Ishikawa (cell line): ENCODE measurements around the gene NUCKS1.

Source experiments
- CEBPB ChIP-seq: IDR thresholded peaks from 2 replicates; pipeline ENCODE4 v1.6.1; 2012
- CREB1 ChIP-seq: IDR thresholded peaks from 2 replicates; pipeline ENCODE4 v1.6.1; 2012; ENCODE audit warnings: low read depth
- EP300 ChIP-seq: IDR thresholded peaks from 2 replicates; pipeline ENCODE4 v1.6.1; 2012; ENCODE audit warnings: borderline replicate concordance
- FOXM1 ChIP-seq: IDR thresholded peaks from 2 replicates; pipeline ENCODE4 v1.6.1; 2012; ENCODE audit warnings: low read depth, borderline replicate concordance
- NFIC ChIP-seq: IDR thresholded peaks from 2 replicates; pipeline ENCODE4 v1.6.1; 2012
- RAD21 ChIP-seq: IDR thresholded peaks from 2 replicates; pipeline ENCODE4 v1.6.1; 2012; ENCODE audit warnings: low read depth
- TAF1 ChIP-seq: IDR thresholded peaks from 2 replicates; pipeline ENCODE4 v1.6.1; 2012; ENCODE audit warnings: low read depth, mild to moderate bottlenecking
- TCF12 ChIP-seq: IDR thresholded peaks from 2 replicates; pipeline ENCODE4 v1.6.1; 2012; ENCODE audit warnings: low read depth
- TEAD4 ChIP-seq: IDR thresholded peaks from 2 replicates; pipeline ENCODE4 v1.6.1; 2012
- YY1 ChIP-seq: IDR thresholded peaks from 2 replicates; pipeline ENCODE4 v1.6.1; 2012; ENCODE audit warnings: low read depth
- ZBTB7A ChIP-seq: IDR thresholded peaks from 2 replicates; pipeline ENCODE4 v1.6.1; 2012; ENCODE audit warnings: low read depth
- TF ChIP-seq, protein P1 (sequence below): IDR thresholded peaks from 2 replicates; pipeline ENCODE4 v1.6.1; 2012
- TF ChIP-seq, protein P2 (sequence below): IDR thresholded peaks from 2 replicates; pipeline ENCODE4 v1.6.1; 2012; ENCODE audit warnings: low read depth, mild to moderate bottlenecking
- TF ChIP-seq, protein P3 (sequence below): IDR thresholded peaks from 2 replicates; pipeline ENCODE4 v1.6.1; 2012

Gene NUCKS1

DNA sequence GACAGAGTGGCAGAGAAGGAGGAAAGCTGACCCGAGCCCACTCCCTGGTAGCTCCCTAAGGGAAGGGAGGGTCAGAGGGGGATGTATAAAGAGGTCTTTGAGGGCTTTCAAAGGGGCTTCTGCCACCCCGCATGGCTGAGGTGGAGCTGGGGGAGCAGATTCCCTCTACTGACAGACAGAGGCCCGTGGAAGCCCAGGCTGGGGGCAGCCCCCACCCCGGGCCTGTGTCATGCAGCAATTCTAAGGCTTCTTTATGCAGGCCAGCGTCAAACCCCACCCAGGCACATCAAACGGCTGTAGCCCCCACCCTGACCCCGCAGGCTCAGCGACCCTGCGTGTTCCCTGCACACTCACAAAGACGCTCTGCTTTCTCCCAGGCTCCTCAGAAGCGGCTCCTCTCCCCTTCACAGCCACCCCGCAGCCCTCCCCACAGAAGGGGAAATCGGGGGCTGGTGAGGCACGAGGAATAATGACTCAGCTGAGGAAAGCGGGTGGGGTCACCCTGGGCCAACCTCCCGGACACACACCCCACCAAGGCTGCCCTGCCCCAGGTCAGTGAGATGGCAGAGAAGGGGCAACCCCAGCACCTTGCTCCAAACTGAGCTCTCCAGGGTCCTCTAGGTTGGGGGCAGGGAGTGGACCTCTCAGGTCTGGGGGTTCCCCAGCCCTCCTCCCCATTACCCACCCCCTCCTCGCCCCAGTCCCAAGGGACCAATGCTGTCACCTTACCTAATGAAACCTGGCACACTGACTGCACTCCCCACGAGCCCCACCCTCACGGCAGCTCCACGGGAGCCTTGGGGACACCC is 80.4 kb downstream of the NUCKS1 start:
- no peak for TF ChIP-seq FOXM1
- TF ChIP-seq, protein P1, sequence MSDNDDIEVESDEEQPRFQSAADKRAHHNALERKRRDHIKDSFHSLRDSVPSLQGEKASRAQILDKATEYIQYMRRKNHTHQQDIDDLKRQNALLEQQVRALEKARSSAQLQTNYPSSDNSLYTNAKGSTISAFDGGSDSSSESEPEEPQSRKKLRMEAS: no peak
- TF ChIP-seq TCF12: no peak
- no peak for TF ChIP-seq CEBPB
- no peak for TF ChIP-seq YY1
- no peak for TF ChIP-seq RAD21
- no peak for TF ChIP-seq EP300
- TF ChIP-seq, protein P2, sequence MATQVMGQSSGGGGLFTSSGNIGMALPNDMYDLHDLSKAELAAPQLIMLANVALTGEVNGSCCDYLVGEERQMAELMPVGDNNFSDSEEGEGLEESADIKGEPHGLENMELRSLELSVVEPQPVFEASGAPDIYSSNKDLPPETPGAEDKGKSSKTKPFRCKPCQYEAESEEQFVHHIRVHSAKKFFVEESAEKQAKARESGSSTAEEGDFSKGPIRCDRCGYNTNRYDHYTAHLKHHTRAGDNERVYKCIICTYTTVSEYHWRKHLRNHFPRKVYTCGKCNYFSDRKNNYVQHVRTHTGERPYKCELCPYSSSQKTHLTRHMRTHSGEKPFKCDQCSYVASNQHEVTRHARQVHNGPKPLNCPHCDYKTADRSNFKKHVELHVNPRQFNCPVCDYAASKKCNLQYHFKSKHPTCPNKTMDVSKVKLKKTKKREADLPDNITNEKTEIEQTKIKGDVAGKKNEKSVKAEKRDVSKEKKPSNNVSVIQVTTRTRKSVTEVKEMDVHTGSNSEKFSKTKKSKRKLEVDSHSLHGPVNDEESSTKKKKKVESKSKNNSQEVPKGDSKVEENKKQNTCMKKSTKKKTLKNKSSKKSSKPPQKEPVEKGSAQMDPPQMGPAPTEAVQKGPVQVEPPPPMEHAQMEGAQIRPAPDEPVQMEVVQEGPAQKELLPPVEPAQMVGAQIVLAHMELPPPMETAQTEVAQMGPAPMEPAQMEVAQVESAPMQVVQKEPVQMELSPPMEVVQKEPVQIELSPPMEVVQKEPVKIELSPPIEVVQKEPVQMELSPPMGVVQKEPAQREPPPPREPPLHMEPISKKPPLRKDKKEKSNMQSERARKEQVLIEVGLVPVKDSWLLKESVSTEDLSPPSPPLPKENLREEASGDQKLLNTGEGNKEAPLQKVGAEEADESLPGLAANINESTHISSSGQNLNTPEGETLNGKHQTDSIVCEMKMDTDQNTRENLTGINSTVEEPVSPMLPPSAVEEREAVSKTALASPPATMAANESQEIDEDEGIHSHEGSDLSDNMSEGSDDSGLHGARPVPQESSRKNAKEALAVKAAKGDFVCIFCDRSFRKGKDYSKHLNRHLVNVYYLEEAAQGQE: no peak
- no peak for TF ChIP-seq ZBTB7A

DNA sequence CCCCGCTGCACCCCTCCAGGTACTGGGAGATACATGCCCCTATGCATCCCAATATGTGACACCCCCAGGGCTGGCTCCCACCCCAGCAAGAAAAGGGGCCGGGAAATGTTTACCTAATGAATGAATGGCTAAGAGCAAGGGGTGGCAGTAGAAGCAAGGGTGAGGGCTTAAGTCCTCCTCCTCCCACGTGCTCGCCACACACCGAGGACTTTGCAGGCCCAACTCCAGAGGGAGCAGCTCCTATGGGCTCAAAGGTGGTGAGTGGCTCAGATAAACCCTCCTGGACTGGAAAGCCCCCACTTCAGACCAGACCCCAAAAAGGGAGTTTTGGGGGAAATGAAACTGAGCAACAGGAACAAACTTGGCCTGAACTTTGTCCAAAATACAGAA is 81.0 kb downstream of the NUCKS1 start:
- TF ChIP-seq EP300 (no peak), FOXM1 (no peak), RAD21 (no peak)

DNA sequence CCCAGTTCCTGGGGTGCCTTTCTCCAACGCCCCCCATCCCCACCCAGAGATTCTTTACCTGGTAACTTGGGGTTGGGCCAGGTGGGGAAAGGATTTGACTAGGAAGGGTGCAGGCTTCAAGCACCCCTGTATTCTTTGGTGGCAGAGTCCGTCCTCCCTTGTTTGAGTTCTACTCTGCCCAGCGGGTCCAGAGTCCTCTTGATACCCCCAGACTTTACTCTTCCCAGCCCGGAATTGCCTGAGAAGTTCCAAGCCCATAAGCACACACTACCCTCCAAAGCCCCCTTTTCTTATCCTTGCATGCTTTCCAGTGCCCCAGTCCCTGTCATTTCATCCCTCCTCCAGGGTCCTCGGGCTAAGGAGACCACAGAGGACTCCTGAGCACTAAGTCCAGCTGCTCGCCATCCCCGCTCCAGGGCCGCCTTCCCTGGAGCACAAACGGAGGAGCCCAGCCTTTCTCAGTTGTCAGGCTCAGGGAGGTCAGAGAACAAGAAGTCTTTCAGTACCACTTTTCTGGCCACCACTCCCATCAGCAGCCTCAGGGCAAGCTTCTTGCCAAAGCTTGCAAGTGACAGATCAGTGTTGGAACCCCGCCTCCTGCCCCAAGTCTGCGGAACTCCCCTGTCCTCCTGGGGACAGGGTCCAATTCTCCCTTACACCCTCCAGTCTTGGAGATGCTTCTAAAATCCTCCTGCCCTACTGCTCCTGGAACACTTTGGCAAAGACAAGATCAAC is 81.9 kb downstream of the NUCKS1 start:
- TF ChIP-seq, protein P2: no peak
- no peak for TF ChIP-seq ZBTB7A
- TF ChIP-seq, protein P3, sequence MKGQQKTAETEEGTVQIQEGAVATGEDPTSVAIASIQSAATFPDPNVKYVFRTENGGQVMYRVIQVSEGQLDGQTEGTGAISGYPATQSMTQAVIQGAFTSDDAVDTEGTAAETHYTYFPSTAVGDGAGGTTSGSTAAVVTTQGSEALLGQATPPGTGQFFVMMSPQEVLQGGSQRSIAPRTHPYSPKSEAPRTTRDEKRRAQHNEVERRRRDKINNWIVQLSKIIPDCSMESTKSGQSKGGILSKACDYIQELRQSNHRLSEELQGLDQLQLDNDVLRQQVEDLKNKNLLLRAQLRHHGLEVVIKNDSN: no peak
- no peak for TF ChIP-seq TEAD4
- TF ChIP-seq FOXM1: no peak
- no peak for TF ChIP-seq NFIC
- TF ChIP-seq EP300: no peak
- no peak for TF ChIP-seq YY1
- no peak for TF ChIP-seq CREB1
- TF ChIP-seq RAD21: no peak
- TF ChIP-seq TCF12: no peak
- TF ChIP-seq, protein P1: no peak
- no peak for TF ChIP-seq TAF1

DNA sequence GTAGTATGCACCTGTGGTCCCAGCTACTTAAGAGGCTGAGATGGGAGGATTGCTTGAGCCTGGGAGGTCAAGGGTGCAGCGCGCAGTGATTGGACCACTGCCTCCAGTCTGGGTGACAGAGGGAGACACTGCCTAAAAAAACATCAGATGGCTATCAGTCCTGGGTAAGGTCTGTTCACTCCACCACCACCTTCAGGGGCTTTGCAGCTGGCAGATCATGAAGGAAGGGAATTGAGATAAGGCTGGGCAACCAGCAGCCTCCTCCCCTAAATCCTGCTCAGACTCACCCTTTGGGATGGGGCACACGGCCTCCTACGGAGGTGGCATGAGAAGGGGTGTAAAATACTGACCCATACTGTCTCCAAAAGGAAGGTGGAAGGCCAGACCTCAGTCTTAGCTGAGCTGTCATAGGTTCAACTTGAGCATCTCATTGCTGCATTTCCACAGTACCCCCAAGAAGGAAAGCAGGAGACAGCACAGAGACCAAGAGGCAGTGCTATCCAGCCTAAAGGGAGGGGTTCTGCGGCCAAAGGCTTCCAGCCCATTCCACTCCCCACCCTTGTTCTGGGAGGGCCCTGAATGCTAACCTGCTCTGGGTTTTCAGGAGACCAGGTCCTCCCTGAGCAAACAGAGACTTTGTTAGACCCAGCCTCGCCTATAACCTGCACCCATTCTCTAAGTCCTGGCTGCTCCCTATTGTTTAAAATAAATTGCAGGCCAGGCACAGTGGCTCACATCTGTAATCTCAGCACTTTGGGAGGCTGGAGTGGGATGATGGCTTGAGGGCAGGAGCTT is 83.4 kb downstream of the NUCKS1 start:
- TF ChIP-seq YY1 (no peak), ZBTB7A (no peak), TCF12 (no peak), TAF1 (no peak)

DNA sequence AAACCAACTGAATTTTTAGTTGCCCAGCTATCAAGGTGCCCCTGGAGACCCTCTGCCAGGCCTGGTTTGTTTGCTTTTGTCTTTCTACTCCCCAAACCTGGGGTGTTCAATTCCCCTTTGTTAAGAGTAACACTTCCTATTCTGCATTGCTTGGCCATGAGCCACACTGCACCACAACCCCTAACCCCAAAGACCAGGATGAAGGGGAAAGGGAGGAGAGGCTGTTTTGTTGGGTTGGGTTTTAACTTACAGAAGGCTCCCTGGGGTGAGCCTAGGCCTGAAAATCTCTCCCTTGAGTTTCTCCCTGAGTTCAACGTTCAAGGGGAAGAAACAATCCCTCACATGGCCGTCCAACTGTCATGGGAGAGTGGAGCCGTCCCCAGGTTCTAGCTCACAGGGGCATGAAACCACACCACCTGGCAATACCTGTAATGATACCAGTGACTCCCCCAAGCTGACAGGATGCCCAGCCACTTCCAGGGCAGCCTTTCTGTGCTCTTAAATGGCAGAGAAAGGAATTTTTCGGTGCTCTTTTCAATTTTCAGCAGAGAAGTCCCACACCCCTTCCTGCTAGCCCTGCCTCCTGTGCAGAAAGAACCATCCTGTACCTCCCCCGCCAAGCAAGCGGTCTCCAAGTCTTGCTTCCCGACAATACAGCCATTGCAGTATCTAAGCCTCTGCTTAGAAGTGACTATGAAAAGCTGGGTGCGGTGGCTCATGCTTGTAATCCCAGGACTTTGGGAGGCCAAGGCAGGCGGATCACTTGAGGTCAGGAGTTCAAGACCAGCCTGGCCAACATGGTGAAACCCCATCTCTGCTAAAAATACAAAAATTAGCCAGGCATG is 84.6 kb downstream of the NUCKS1 start:
- TF ChIP-seq NFIC (no peak), YY1 (no peak)
